AG08396 (cell line): ENCODE measurements around the gene TBC1D14.
A peak's percentile ranks its signal among the peaks of the same experiment; 100 is the strongest.

Experiments
- DNase-seq: peaks from one replicate; pipeline ENCODE4 v3.0.0; 2012; ENCODE audit warnings: low spot score, mixed read lengths

The TBC1D14 gene

GRCh38 chr4:6929812-6930464 is 20.3 kb downstream of the TBC1D14 start:
- no peak for DNase-seq

- DNase-seq, result no peak
Observed at GRCh38 chr4:6932475-6932874, 22.8 kb downstream of the TBC1D14 start.

DNA sequence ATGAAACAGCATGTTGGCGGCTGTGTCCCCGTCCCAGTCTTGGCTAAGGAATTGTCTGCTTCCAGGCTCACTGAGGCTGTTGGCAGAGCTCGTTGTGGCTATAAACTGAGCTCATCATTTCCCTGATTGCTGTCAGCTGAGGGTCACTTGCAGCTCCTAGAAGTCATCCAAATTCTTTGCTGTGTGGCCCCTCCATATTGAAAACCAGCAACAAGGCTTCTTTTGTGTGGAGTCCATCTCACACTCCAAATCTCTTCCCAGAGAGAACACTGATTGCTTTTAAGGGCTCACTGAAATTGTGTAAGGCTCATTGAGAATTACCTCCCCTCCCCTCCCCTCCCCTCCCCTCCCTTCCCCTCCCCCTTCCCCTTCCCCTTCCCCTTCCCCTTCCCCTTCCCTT is 23.3 kb downstream of the TBC1D14 start:
- no peak for DNase-seq

DNA sequence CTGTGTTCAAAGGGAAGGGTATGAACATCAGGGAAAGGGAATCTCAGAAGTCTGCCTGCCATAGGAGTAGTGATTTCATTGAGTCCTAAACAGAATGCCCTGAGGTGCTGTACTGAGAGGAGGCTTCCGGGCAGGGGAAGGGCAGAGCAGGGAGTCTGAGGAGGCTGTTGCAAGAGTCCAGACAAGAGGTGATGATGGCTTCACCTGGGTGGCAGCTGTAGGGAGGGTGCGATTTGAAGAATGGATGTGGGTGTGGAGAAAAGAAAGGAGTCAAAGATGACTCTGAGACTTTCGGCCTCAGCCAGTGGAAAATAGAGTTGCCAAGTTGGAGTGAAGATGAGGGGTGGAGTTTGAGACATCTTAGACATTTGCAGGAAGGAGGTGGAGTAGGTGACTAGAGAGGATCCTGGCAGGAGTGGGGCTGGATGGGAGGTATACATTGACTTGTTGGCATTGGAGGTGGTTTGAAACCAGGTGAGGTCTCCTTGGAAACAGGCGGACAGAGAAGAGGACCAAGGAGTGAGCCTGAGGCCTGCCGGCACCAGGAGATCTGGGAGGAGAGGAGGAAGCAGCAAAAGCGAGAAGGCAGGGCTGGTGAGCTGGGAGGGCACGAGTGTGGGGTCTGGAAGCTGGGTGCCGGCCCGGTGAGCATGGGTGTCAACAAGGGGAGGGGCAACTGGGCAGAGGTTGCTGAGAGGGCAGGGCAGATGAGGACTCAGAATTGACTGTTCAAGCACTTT is 24.2 kb downstream of the TBC1D14 start:
- no peak for DNase-seq

- DNase-seq, result no peak
Observed at GRCh38 chr4:6935965-6936364, 26.3 kb downstream of the TBC1D14 start.

- DNase-seq, result no peak
Observed at GRCh38 chr4:6937201-6937600, 27.6 kb downstream of the TBC1D14 start.

DNA sequence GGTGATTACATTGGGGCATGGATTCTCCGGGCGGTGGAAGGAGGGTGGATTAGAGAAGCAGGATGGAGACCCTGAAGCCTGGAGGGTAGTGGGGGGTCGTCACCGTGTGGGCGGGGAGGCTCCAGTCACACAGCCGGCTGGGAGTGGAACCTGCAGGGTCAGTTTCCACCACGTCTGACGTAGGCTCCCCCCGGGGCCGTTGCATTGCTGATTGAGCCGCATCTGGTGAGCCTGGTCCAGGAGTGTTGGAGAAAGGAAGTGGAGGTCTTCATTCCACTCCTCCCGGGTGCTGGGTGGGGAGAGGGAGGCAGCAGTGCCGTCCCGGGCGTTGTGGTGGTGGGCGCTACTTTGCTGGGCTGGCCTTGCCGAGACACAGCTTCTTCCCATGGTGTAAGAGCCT is 28.1 kb downstream of the TBC1D14 start:
- no peak for DNase-seq

- DNase-seq, result no peak
Observed at GRCh38 chr4:6938237-6938636, 28.6 kb downstream of the TBC1D14 start.

- no peak for DNase-seq
Observed at GRCh38 chr4:6938647-6939271, 29.1 kb downstream of the TBC1D14 start.

- DNase-seq, result no peak
Observed at GRCh38 chr4:6939761-6940743, 30.4 kb downstream of the TBC1D14 start.

DNA sequence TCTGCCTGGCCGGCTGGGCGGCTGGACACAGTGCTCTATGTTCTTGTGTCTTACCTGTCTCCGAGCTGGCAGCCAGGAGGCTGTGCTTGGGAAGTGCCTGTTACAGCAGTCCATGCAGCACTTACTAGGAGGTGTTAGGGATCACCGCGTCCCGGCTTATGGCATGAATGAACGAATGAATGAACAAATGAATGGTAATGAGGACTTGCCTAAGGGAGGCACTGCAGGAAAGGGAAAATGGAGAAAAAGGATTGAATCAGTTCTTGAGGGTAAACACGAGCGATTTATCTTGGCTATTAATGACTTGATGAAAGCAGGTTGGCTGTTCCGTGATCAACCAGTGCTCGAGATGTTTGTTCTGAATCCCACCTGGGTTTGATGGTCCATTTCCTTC is 31.1 kb downstream of the TBC1D14 start:
- no peak for DNase-seq

GRCh38 chr4:6941796-6942195 is 32.2 kb downstream of the TBC1D14 start:
- no peak for DNase-seq

GRCh38 chr4:6942238-6942800 is 32.7 kb downstream of the TBC1D14 start:
- peak; percentile 91 for DNase-seq

- no peak for DNase-seq
Observed at GRCh38 chr4:6943012-6943884, 33.6 kb downstream of the TBC1D14 start.

- DNase-seq, result no peak
Observed at GRCh38 chr4:6943885-6944225, 34.2 kb downstream of the TBC1D14 start.

DNA sequence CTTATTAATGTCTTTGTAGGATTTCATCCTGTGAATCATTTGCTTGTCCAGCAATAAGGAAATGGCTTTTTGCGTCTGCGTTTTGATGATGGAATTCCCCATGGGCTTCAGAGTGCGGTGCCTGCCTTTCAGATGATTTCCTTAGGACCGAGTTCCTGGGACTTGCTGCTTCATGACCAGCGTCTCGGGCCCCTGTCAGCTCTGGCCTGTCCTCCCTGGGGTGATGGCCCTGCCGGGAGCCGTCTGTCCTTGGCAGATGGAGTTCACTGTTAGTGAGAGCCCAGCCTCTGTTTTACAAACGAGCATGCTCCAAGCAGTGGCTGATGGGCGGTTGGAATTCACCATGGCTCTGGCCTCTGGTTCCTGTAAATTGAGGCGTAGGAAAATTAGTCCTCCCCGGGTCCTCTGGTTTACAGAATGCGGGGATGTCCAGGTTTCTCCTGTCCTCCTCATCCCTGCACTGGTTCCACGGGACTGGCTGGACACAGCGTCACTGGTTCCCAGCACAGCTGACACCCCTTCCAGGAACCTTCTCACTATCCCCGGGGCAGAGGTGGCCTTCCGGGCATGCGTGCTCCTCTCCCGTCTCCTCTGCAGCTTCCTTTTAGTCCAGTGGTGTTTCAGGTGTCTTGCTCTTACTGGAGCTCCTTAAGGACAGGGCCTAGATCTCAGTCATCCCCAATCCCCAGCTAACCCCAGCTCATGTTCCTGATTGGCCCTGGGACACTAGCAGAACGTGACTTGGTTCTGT is 34.9 kb downstream of the TBC1D14 start:
- no peak for DNase-seq

GRCh38 chr4:6945052-6945409 is 35.4 kb downstream of the TBC1D14 start:
- DNase-seq, result no peak

GRCh38 chr4:6946497-6946896 is 36.9 kb downstream of the TBC1D14 start:
- DNase-seq, result no peak

- DNase-seq, result no peak
Observed at GRCh38 chr4:6948134-6948460, 38.5 kb downstream of the TBC1D14 start.

DNA sequence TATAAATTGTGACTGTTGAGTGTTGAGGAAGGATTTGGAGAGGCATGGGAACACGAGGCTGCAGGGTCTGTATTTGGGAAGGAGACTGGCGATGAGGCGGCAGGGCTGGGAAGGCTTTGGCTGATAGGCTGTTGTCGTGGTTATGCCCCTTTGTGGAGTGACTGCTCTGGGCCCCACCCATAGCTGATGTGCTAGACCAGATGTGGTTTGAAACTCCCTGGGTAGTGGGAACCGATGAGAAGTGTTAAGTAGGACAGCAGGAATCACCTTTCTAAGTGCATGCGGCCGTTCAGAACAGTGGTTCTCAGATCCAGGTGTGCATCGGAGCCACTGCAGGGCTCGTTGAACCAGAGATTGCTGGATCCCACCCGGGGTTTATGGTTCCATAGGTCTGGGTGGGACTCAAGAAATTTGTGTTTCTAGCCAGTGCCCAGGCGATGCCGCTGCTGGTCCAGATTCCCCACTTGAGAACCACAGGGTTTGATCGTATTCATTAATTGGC is 42.3 kb downstream of the TBC1D14 start:
- DNase-seq, result no peak
